Chondrocyte (in vitro differentiated cells): ENCODE data around the gene CORO7. TPM values are rescaled to one million over a fixed set of nuclear protein-coding genes. Genes with fewer than 3 reads are reported as not detected.

ENCODE experiments used
- DNase-seq: peaks from one replicate; pipeline ENCODE4 v3.0.0; 2021; ENCODE audit warnings: mixed read lengths, low spot score
- H3K27ac Mint-ChIP-seq: one replicate; pipeline ENCODE4 v1.8.0; 2021; ENCODE audit warnings: mild to moderate bottlenecking, moderate library complexity, mixed read lengths; ENCODE audit not compliant: unreplicated experiment
- H3K27me3 Mint-ChIP-seq: 2 replicates; pipeline ENCODE4 v1.8.0; 2021; ENCODE audit warnings: low read depth, mixed read lengths
- H3K36me3 Mint-ChIP-seq: 2 replicates; pipeline ENCODE4 v1.8.0; 2021; ENCODE audit warnings: low read depth, mixed read lengths
- H3K4me1 Mint-ChIP-seq: 2 replicates; pipeline ENCODE4 v1.8.0; 2021; ENCODE audit warnings: low read depth, mild to moderate bottlenecking, mixed read lengths
- H3K4me3 Mint-ChIP-seq: one replicate; pipeline ENCODE4 v1.8.0; 2021; ENCODE audit warnings: mild to moderate bottlenecking, moderate library complexity, mixed read lengths; ENCODE audit not compliant: unreplicated experiment
- H3K9me3 Mint-ChIP-seq: 2 replicates; pipeline ENCODE4 v1.8.0; 2021; ENCODE audit warnings: low read depth, mixed read lengths
- CTCF ChIP-seq: fragments of 200-600 bp; sonication (generic); IDR thresholded peaks from 2 replicates; pipeline ENCODE4 v1.5.0; 2021; ENCODE audit warnings: antibody characterized with exemption, mild to moderate bottlenecking, moderate library complexity
- total RNA-seq: library from RNA; stranded (reverse); gene quantifications from 3 replicates; pipeline ENCODE4 v1.2.1, GENCODE V29; 2021

The CORO7 gene
- total RNA-seq, 1 donor from 2014 or later, result 24.6 TPM

- Mint-ChIP-seq H3K9me3 (no peaks in the 10 kb centered on the region), H3K36me3 (peaks cover 10% of the 10 kb centered on the region), H3K4me1 (peaks cover 22% of the 10 kb centered on the region), H3K27me3 (no peaks in the 10 kb centered on the region), H3K4me3 (no peak overlapping the region), H3K27ac (no peak overlapping the region)
- no peak for TF ChIP-seq CTCF
- no peak for DNase-seq
Observed at GRCh38 chr16:4332623-4333307, 83.6 kb downstream of the CORO7 start.

- peaks cover 10% of the 10 kb centered on the region for H3K36me3 Mint-ChIP-seq
- H3K9me3 Mint-ChIP-seq, result no peaks in the 10 kb centered on the region
- no peak overlapping the region for H3K27ac Mint-ChIP-seq
- no peaks in the 10 kb centered on the region for H3K27me3 Mint-ChIP-seq
- peaks cover 24% of the 10 kb centered on the region for H3K4me1 Mint-ChIP-seq
- no peak for DNase-seq
- no peak for TF ChIP-seq CTCF
- no peak overlapping the region for H3K4me3 Mint-ChIP-seq
Observed at GRCh38 chr16:4332083-4332482, 84.3 kb downstream of the CORO7 start.

- H3K27me3 Mint-ChIP-seq, result no peaks in the 10 kb centered on the region
- H3K27ac Mint-ChIP-seq, result no peak overlapping the region
- H3K9me3 Mint-ChIP-seq, result no peaks in the 10 kb centered on the region
- peak; percentile 96 for TF ChIP-seq CTCF
- H3K4me1 Mint-ChIP-seq, result peaks cover 38% of the 10 kb centered on the region
- no peak for DNase-seq
- H3K4me3 Mint-ChIP-seq, result no peak overlapping the region
- H3K36me3 Mint-ChIP-seq, result peaks cover 6% of the 10 kb centered on the region
Observed at GRCh38 chr16:4330277-4330874, 86.0 kb downstream of the CORO7 start.

GRCh38 chr16:4328782-4329775, 87.3 kb downstream of the CORO7 start:
- no peak for DNase-seq
- Mint-ChIP-seq H3K27me3 (no peaks in the 10 kb centered on the region), H3K4me3 (peak overlapping the region; percentile 38), H3K4me1 (peaks cover 46% of the 10 kb centered on the region), H3K36me3 (peaks cover 1% of the 10 kb centered on the region), H3K27ac (peak overlapping the region; percentile 76), H3K9me3 (no peaks in the 10 kb centered on the region)
- TF ChIP-seq CTCF, result no peak
